Caco-2 (cell line): Measurements from ENCODE around the gene S100A16. TPM values are rescaled to one million over a fixed set of nuclear protein-coding genes. Genes with fewer than 3 reads are reported as not detected.

Source experiments
- BruUV-seq: library from RNA; stranded (reverse); fragments of 400-500 nt; replicated peaks from 2 replicates; lab custom pipeline; 2021; lab: Mats Ljungman, UMichigan
- CTCF ChIA-PET: fragments of 300-600 bp; sonication (Branson Sonifier 250); formaldehyde crosslinking; loops from one replicate; lab custom pipeline; 2022; ENCODE audit warnings: antibody characterized with exemption; lab: Charles Lee
- POLR2A ChIA-PET: fragments of 300-600 bp; sonication (Branson Sonifier 250); formaldehyde crosslinking; loops from one replicate; lab custom pipeline; 2022; ENCODE audit warnings: antibody characterized with exemption; lab: Charles Lee
- DNase-seq, 2 experiments: peaks; one replicate each; pipeline versions ENCODE4 v3.0.0 to v3.0.0-alpha.2; 2020 to 2022
- H3K27me3 ChIP-seq: replicated peaks from 2 replicates; pipeline ENCODE4 v1.6.0; 2011; ENCODE audit warnings: low read length; ENCODE audit not compliant: control insufficient read depth, insufficient read depth
- H3K36me3 ChIP-seq: 2 replicates; pipeline ENCODE4 v1.5.1; 2011; ENCODE audit warnings: low read length; ENCODE audit not compliant: control insufficient read depth, insufficient read depth
- H3K4me1 ChIP-seq: fragments of 250-450 bp; sonication (Bioruptor Pico); 2 replicates; pipeline ENCODE4 v1.5.1; 2020; ENCODE audit warnings: mild to moderate bottlenecking
- H3K4me3 ChIP-seq: 2 replicates; pipeline ENCODE4 v1.5.1; 2011; ENCODE audit warnings: low read depth, mild to moderate bottlenecking, control low read depth, low read length
- H3K9me3 ChIP-seq: fragments of 250-450 bp; sonication (Bioruptor Pico); 2 replicates; pipeline ENCODE4 v1.5.1; 2020; ENCODE audit warnings: mild to moderate bottlenecking, moderate library complexity
- H3K27ac Mint-ChIP-seq: one replicate; pipeline ENCODE4 v1.8.0; 2022; ENCODE audit warnings: mixed read lengths; ENCODE audit not compliant: unreplicated experiment
- H3K27me3 Mint-ChIP-seq: one replicate; pipeline ENCODE4 v1.8.0; 2022; ENCODE audit warnings: mixed read lengths; ENCODE audit not compliant: insufficient read depth, unreplicated experiment
- H3K36me3 Mint-ChIP-seq: one replicate; pipeline ENCODE4 v1.8.0; 2022; ENCODE audit warnings: mild to moderate bottlenecking, mixed read lengths; ENCODE audit not compliant: insufficient read depth, unreplicated experiment
- H3K4me1 Mint-ChIP-seq: one replicate; pipeline ENCODE4 v1.8.0; 2022; ENCODE audit warnings: low read depth, mixed read lengths; ENCODE audit not compliant: unreplicated experiment
- H3K4me3 Mint-ChIP-seq: one replicate; pipeline ENCODE4 v1.8.0; 2022; ENCODE audit warnings: mild to moderate bottlenecking, moderate library complexity, mixed read lengths; ENCODE audit not compliant: unreplicated experiment
- H3K9me3 Mint-ChIP-seq: one replicate; pipeline ENCODE4 v1.8.0; 2022; ENCODE audit warnings: mixed read lengths; ENCODE audit not compliant: unreplicated experiment
- CTCF ChIP-seq, 2 experiments: fragments of 200-600 bp in 1 of 2; IDR thresholded peaks; 1 replicate in 1 of 2; 2 replicates in 1 of 2; pipeline versions ENCODE4 v1.5.1 to v1.8.0; 2011 to 2022; ENCODE audit warnings: antibody characterized with exemption in 1 of 2, control low read depth in 1 of 2, inconsistent platforms in 1 of 2, low read depth in 1 of 2, low read length in 1 of 2, mild to moderate bottlenecking in 1 of 2, moderate library complexity in 1 of 2; ENCODE audit not compliant: insufficient read depth in 1 of 2, severe bottlenecking in 1 of 2, unreplicated experiment in 1 of 2
- intact Hi-C: fragments of 100-400 bp; cut with micrococcal nuclease; formaldehyde crosslinking; loops from one replicate; pipeline ENCODE4 v1.10.0; 2022; ENCODE audit not compliant: unreplicated experiment
- total RNA-seq: library from RNA; stranded (reverse); gene quantifications from 2 replicates; pipeline ENCODE4 v1.2.3, GENCODE V29; 2022

The S100A16 gene
- total RNA-seq, 1 experiment from 2014 or later, result 243 TPM

DNA sequence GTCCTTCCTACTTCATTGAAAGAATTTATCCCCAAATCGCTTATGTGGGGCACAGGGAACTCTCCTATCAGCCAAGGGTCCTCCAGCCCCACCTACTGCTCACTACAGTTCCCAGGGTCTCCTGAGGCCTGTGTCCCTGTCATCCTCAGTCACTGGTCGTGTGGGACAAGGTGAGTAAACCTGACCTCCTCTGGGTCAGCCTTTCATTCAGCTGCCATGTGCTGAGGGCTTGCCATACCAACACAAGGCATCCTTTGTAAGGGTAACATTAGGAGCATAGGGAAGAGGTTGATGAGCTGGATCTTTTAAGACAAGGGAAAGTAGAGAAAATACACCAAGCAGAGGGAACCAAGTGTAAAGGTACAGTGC, 34.4 kb upstream of the S100A16 start:
- Mint-ChIP-seq H3K36me3 (peaks cover 77% of the 10 kb centered on the region), H3K4me1 (peaks cover 33% of the 10 kb centered on the region), H3K9me3 (no peaks in the 10 kb centered on the region), H3K27me3 (no peaks in the 10 kb centered on the region), H3K4me3 (no peak overlapping the region), H3K27ac (peak overlapping the region; percentile 33)
- no peaks in the 10 kb centered on the region for H3K9me3 ChIP-seq
- no peak overlapping the region for H3K4me3 ChIP-seq
- no peak for DNase-seq
- no peaks in the 10 kb centered on the region for H3K27me3 ChIP-seq
- BruUV-seq, result no TSS peak
- TF ChIP-seq CTCF (IDR thresholded peaks at IDR 0.05; ENCODE audit: insufficient read depth in 1 of 2, low read depth in 1 of 2, low read length in 1 of 2, severe bottlenecking in 1 of 2, unreplicated experiment in 1 of 2), result no peak
- intact Hi-C loops, result no loop called here
- H3K4me1 ChIP-seq, result peaks cover 13% of the 10 kb centered on the region; the same call in 1 of the 2 replicates
- ChIA-PET POLR2A (interaction anchor here (0.8 to 3.8 kb wide), 2 partner anchors 13 to 31 kb away, joined by 3 to 16 read pairs; partner anchors contain the start of genes CHTOP and S100A14), CTCF (interaction anchor here (1.0 to 1.2 kb wide), 2 partner anchors 13 to 20 kb away, joined by 3 to 4 read pairs; partner anchors contain the start of genes CHTOP and S100A13)
- peaks cover 5% of the 10 kb centered on the region for H3K36me3 ChIP-seq

- Mint-ChIP-seq H3K27me3 (no peaks in the 10 kb centered on the region), H3K4me1 (peaks cover 33% of the 10 kb centered on the region), H3K36me3 (peaks cover 82% of the 10 kb centered on the region), H3K27ac (peak overlapping the region; percentile 33), H3K4me3 (no peak overlapping the region), H3K9me3 (no peaks in the 10 kb centered on the region)
- ChIA-PET CTCF (no interaction called here), POLR2A (interaction anchor here (3.8 kb wide), 1 partner anchor 13 kb away, joined by 16 read pairs; the partner anchor contains the start of gene CHTOP)
- H3K36me3 ChIP-seq, result peaks cover 9% of the 10 kb centered on the region
- H3K4me1 ChIP-seq, result peaks cover 13% of the 10 kb centered on the region; the same call in 1 of the 2 replicates
- H3K27me3 ChIP-seq, result no peaks in the 10 kb centered on the region
- no peak for DNase-seq
- no peaks in the 10 kb centered on the region for H3K9me3 ChIP-seq
- no peak for TF ChIP-seq CTCF (IDR thresholded peaks at IDR 0.05; ENCODE audit: insufficient read depth in 1 of 2, low read depth in 1 of 2, low read length in 1 of 2, severe bottlenecking in 1 of 2, unreplicated experiment in 1 of 2)
- intact Hi-C loops, result no loop called here
- no peak overlapping the region for H3K4me3 ChIP-seq
- BruUV-seq, result no TSS peak
These were observed 33.9 kb upstream of the S100A16 start for GRCh38 chr1:153646672-153647345.

DNA sequence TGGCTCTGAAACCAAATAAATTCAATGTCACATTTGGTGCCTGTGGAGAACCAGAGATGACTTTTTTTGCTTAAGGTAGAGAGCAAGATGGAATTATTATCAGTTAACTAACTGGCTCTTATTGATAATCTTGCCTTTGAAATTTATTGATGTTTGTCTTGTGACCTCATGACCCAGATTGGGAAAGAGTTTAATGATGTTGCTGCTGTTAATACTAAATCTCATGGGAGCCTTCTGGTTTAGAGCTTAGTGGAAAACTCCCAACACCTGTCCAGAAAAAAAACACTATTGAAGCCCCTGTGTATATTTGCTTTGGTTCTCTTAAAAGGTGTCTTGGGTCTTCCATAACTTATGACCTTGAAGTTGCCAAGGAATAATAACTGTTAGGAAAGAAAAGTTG, 30.9 kb upstream of the S100A16 start:
- Histone ChIP-seq H3K4me3 (no peak overlapping the region), H3K4me1 (peaks cover 6% of the 10 kb centered on the region; the same call in 1 of the 2 replicates), H3K9me3 (no peaks in the 10 kb centered on the region), H3K27me3 (no peaks in the 10 kb centered on the region), H3K36me3 (peaks cover 9% of the 10 kb centered on the region)
- no peak for DNase-seq
- ChIA-PET CTCF (interaction anchor here (2.1 kb wide), 1 partner anchor 16 kb away, joined by 13 read pairs; the partner anchor contains the start of genes S100A1 and S100A13), POLR2A (interaction anchor here (2.2 to 3.1 kb wide), 2 partner anchors 10 to 17 kb away, joined by 10 to 34 read pairs; partner anchors contain the start of genes CHTOP and S100A13)
- TF ChIP-seq CTCF (IDR thresholded peaks at IDR 0.05; ENCODE audit: insufficient read depth in 1 of 2, low read depth in 1 of 2, low read length in 1 of 2, severe bottlenecking in 1 of 2, unreplicated experiment in 1 of 2), result no peak
- H3K27me3 Mint-ChIP-seq, result no peaks in the 10 kb centered on the region
- peaks cover 27% of the 10 kb centered on the region for H3K4me1 Mint-ChIP-seq
- H3K4me3 Mint-ChIP-seq, result no peak overlapping the region
- no peak overlapping the region for H3K27ac Mint-ChIP-seq
- no TSS peak for BruUV-seq
- H3K36me3 Mint-ChIP-seq, result peaks cover 94% of the 10 kb centered on the region
- H3K9me3 Mint-ChIP-seq, result no peaks in the 10 kb centered on the region
- intact Hi-C loops, result no loop called here
